NCI-H460 (cell line): ENCODE results near the gene CACNG5. TPM values are rescaled to one million over a fixed set of nuclear protein-coding genes. Genes with fewer than 3 reads are reported as not detected.
A peak's percentile ranks its signal among the peaks of the same experiment; 100 is the strongest.

Experiments
- DNase-seq: peaks from one replicate; pipeline ENCODE4 v3.0.0-alpha.2; 2016; ENCODE audit warnings: low read depth; ENCODE audit errors: extremely low read depth
- total RNA-seq: library from RNA; depleted of rRNA; stranded (reverse); fragments of >200 nt; shearing (Covaris generic); gene quantifications from 2 replicates; pipeline ENCODE4 v1.2.3, GENCODE V29; 2014

Gene CACNG5
- total RNA-seq, 1 experiment from 2014 or later, result not detected

GRCh38 chr17:66819466-66819865 lies 15.5 kb upstream of the CACNG5 start:
- no peak for DNase-seq

GRCh38 chr17:66822009-66822408 lies 12.9 kb upstream of the CACNG5 start:
- no peak for DNase-seq

- no peak for DNase-seq
These were observed 8.1 kb upstream of the CACNG5 start for GRCh38 chr17:66826856-66827255.

- DNase-seq, result peak; percentile 41
These were observed 5.5 kb upstream of the CACNG5 start for GRCh38 chr17:66829386-66829864.

GRCh38 chr17:66829883-66830282 lies 5.0 kb upstream of the CACNG5 start:
- DNase-seq, result no peak

GRCh38 chr17:66830451-66830850 lies 4.5 kb upstream of the CACNG5 start:
- DNase-seq, result no peak

- no peak for DNase-seq
These were observed 3.3 kb upstream of the CACNG5 start for GRCh38 chr17:66831383-66832210.

- DNase-seq, result no peak
These were observed 1.7 kb upstream of the CACNG5 start for GRCh38 chr17:66833201-66833600.

GRCh38 chr17:66834426-66834918 lies 445 bp upstream of the CACNG5 start:
- DNase-seq, result no peak

GRCh38 chr17:66835476-66835875 lies 559 bp downstream of the CACNG5 start:
- no peak for DNase-seq

GRCh38 chr17:66836063-66837005 lies 1.4 kb downstream of the CACNG5 start:
- DNase-seq, result no peak

- no peak for DNase-seq
These were observed 2.3 kb downstream of the CACNG5 start for GRCh38 chr17:66837226-66837625.

GRCh38 chr17:66837885-66838665 lies 3.2 kb downstream of the CACNG5 start:
- DNase-seq, result no peak

- DNase-seq, result no peak
These were observed 4.7 kb downstream of the CACNG5 start for GRCh38 chr17:66839616-66840015.

- DNase-seq, result no peak
These were observed 5.1 kb downstream of the CACNG5 start for GRCh38 chr17:66840061-66840460.

- no peak for DNase-seq
These were observed 6.4 kb downstream of the CACNG5 start for GRCh38 chr17:66841328-66841727.

- no peak for DNase-seq
These were observed 6.8 kb downstream of the CACNG5 start for GRCh38 chr17:66841744-66842143.

GRCh38 chr17:66842505-66842904 lies 7.6 kb downstream of the CACNG5 start:
- no peak for DNase-seq

- no peak for DNase-seq
These were observed 8.0 kb downstream of the CACNG5 start for GRCh38 chr17:66842959-66843358.

GRCh38 chr17:66843627-66844026 lies 8.7 kb downstream of the CACNG5 start:
- DNase-seq, result no peak
